T-helper 1 cell treated with Interleukin-12 subunit alpha and Interleukin-12 subunit beta and Interleukin-4 antibody, amounts not matched to agents 30 ng/mL and 1 ng/mL, for 36 hours (primary cell): ENCODE data around the gene COX4I2. TPM values are rescaled to one million over a fixed set of nuclear protein-coding genes. Genes with fewer than 3 reads are reported as not detected.
"Not testable (repeated sequence)": the region's sequence is repeated elsewhere in the genome, so short reads cannot be mapped to it uniquely, and the experiment has no call there.

Source experiments
- intact Hi-C: fragments of 100-400 bp; cut with micrococcal nuclease; formaldehyde crosslinking; loops from one replicate; pipeline ENCODE4 v1.15.1; 2024
- total RNA-seq: library from RNA; stranded (reverse); gene quantifications from 2 replicates; pipeline ENCODE4 v1.2.3, GENCODE V29; 2022

Gene COX4I2
- total RNA-seq, result not detected in 2 replicates

DNA sequence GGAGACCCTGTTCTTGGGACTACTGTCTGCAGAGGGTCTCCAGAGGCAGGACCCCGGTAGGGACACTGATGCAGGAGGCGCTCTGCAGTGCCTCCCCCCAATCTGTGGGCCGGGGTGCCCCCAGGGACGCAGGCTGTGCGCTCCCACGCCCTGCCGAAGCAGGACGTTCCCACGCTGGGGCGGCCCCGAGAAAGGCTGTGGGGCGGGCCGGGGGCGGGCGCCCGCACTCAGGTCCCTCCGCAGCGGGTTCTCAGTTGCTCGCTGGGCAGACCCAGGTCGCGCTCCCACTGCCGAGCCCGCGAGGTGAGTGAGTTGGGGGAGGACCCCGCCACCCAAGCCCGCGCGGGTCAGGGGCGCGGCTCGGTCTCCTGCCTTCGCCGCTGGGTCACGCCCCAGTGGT is at the start of gene COX4I2:
COX4I2 (plus strand) TSS at position 253 of the 400 bp plus-strand sequence. CDS start 1,106 bp downstream, outside the sequence.
- intact Hi-C loops, result no loop called here

DNA sequence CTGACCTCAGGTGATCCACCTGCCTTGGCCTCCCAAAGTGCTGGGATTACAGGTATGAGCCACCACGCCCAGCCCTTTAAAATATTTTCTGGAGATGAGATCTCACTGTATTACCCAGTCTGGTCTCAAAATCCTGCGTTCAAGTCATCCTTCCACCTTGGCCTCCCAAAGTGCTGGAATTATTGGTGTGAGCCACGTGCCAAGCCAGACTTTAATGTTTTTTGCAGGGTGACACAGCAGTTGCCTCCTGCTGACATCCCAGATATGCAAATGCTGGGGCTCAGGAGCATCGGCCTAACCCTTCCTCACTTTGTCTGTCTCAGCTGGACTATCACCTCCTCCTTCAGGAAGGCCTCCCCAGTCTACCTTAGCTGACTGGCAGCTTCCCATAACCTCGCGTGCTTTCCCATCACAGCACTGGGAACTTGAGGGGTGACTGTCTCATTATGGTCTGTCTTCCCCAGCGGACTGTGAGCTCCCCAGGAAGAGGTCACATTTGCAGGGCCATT is 46.9 kb upstream of the COX4I2 start:
- intact Hi-C loops, result no loop called here

DNA sequence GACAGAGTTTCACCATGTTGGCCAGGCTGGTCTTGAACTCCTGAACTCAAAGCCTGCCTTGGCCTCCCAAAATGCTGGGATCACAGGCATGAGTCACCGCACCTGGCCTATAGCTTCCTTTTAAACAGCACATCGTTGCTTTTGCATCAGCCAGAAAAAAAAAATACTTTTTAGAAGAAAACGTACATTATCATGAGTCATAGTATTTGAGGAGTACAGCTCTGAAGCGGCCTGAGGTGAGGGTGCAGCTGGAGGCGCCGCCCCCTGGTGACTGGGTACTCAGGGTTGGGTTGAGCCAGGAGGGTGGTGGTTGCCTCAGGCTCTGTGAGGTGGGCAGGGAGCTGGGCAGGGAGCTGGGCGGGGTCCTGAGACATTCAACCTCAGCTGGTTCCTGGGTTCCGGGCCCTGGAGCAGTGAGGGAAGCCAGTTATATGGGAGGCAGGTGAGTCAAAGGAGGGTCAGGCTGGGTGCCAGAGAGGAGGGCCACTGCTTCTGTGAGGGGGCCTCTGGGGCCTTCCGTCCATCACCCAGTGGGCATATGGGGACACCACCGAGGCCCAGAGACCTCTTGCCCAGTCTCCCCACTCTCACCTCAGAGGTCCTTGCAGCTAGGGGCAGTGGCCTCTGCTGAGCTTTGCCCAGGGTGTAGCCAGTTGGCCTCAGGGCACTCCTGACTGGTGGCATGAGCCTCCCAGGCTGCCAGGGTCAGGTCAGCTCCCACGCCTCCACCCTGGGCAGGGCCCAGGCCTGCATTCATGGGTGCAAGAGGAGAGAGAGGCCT is 44.3 kb upstream of the COX4I2 start:
- intact Hi-C loops, result no loop called here

DNA sequence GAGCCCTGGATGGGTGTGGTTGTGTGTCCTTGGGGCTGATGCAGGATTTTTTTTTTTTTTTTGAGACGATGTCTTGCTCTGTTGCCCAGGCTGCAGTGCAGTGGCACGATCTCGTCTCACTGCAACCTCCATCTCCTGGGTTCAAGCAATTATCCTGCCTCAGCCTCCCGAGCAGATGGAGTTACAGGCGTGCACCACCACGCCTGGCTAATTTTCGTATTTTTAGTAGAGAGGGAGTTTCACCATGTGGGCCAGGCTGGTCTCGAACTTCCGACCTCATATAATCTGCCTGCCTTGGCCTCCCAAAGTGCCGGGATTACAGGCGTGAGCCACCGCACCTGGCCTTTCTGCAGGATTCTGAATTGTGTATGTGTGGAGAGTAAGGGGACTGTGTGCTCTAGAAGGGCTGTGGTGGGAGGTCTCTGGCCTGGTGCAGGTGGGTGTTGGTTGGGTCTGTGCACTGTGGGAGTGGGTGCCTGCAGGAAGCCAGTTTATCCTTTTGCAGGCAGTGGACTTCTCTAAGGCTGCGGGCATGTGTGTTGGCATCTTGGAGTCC is 43.6 kb upstream of the COX4I2 start:
- intact Hi-C loops, result no loop called here

DNA sequence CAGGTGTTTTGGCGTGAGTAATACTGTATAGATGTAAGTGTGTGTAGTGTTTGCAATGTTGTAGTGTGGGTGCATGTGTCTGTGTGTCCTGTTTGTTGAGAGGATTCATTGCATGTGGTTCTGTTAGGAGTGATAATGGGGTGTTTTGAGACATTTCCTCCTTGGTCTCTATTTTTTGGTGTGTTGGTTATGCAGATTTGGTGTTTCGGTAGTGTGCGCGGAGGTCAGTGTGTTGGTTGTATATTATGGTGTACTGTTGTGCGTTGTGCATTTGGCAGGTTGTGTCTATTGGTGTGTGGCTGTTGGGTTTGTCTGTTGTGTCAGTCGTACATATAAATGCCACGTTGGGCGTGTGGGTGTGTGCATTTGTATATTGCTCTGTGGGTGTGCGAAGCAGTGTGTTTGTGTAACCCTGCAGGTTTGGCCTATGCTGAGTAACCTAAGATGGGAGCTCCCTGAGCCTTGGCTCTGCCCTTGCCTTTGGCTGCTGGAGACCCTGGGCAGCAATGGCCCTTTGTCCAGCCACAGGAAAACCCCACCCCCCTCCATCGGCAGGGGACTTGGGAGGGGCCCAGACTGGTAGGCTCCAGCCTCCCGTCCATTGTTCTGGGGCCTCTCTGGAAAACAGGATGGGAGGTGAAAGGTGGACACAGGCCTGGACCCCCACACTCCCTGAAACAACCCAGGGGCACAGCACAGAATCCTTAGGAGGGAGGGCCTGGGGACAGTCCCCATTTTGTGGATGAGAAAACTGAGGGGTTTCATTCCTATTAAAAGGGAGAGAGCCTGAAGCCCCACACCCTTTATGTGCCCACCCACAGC is 42.9 kb upstream of the COX4I2 start:
- intact Hi-C loops, result no loop called here

DNA sequence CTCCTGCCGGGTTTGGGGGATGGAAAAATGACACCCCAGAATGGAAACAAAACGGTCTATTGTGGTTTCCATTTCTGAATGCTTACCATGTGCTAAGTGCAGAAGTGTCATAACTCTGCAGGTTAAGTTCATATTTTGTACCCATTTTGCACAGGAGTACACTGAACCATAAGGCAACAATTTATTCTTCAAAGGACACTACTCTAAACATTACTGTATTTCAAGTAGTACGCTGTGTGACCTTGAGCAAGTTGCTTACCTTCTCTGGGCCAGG is 42.4 kb upstream of the COX4I2 start:
- intact Hi-C loops, result no loop called here

DNA sequence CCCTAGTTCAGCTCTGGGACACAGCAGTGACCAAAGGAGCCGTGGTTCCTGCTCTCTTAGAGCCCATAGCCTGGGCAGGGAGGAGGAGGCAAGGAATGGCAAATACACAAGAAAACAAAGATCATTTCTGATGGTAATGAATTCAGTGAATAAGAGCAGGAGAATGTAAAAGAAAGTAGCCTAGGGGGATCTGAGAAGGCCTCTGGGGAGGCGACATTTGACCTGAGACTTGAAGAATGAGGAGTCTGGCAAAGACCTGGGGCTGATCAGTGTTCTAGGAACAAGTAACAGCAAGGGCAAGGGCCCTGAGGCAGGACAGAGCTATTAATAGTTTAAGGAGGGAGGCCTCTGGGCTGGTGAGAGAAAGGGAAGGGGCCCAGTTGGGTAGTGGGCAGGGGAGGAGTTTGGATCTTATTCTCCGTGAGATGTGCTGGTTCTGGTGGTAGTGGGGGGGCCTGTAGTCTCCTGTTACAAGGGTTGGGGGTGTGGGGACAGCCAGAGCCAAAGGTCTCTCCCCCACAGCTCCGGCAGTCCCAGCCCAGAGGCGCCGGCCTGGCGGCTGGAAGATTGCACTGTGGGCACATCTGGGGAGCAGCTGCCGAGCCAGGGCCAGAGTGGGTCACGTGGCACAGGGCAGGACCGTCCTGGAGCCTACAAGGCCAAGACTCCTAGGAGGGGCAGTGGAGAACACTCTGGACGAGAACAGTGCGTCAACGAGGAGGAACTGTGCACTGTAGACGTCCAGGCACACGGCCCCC is 41.9 kb upstream of the COX4I2 start:
- intact Hi-C loops, result no loop called here

DNA sequence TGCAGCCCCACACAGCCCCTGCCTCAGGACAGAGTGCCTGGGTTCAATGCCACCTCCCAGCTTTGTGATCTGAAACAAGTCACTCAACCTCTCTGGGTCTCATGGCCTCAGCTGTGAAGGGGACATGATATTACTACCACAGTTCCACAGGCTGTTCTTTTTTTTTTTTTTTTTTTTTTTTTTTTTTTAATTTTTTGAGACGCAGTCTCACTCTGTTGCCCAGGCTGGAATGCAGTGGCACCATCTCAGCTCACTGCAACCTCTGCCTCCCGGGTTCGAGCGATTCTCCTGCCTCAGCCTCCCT is 41.3 kb upstream of the COX4I2 start:
- intact Hi-C loops, result not testable (repeated sequence)

DNA sequence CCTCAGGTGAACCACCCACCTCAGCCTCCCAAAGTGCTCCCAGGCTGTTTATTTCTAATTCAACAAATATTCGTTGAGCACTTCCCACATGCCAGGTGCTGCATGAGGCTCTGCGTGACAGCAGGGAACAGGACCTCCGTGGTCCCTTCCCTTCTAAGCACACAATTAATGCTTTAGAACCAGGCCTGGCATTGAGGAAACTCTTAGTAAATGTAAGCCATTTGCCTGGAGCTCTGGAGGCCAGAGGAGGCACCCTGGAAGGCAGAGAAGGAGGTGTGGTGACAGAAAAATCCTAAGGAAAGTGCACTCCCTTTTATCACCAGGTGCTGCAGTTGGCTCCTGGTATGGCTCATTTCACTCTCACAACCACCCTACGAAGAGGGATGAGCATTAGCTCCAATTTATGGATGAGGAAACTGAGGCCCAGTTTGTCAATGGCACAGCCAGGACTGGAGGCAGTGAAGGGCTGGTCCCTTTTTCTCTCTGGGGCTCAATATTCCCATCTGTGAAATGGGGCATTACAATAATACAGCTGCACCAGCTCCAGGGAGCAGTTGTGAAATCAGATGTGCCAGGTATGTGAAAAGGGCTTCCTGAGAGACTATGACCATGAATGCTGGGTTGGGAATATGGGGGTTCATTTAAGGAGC is 40.8 kb upstream of the COX4I2 start:
- intact Hi-C loops, result no loop called here

DNA sequence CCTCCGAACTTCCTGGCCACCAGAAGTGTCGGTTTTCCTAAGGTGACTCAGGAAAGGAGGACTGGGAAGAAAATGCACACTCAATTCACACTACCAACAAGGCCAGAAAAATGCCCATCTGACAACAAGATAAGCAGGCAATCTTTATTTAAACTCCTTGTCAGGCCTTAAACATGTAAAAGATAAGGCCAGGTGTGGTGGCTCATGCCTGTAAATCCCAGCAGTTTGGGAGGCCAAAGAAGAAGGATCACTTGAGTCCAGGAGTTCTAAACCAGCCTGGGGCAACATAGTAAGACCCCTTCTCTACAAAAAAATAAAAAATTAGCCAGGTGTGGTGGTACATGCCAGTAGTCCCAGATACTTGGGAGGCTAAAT is 40.2 kb upstream of the COX4I2 start:
- intact Hi-C loops, result no loop called here

DNA sequence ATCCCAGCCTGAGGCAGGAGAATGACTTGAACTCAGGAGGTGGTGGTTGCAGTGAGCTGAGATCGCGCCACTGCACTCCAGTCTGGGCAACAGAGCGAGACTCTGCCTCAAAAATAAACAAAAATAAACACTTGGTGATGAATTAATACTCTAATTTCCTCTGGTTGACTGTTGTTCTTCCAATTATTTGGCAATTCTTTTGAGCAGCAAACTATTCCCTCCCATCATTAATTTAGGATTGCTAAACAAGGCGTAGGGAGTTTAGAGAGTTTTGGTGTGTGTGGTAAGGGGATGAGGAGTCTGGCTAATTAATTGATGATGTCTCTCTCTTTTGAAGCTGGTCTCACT is 35.3 kb upstream of the COX4I2 start:
- intact Hi-C loops, result no loop called here

DNA sequence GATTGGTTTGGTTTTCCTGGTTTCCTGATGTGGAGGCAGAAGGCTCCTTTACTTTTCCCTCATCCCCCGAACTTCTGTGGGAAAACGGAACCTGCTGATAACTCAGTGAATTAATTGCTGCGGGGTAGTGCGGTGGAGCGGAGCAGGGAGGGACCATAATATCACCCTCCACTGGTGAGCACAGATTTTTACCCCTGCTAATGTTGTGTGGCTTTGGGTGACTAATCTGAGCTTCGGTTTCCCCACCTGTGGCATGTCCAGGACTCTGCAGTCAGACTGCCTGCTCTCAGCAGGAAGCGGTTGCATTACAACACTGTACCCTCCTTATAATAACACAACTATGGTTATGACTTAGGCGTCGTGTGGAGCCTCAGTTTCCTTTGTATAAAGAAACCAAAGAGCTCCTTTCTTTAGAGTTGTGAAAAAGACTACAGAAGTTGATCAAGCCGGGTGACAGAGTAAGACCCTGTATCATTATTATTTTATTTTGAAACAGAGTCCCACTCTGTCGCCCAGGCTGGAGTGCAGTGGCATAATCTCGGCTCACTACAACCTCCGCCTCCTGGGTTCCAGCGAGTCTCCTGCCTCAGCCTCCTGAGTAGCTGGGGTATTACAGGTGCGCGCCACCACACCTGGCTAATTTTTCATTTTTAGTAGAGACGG is 34.8 kb upstream of the COX4I2 start:
- intact Hi-C loops, result no loop called here

DNA sequence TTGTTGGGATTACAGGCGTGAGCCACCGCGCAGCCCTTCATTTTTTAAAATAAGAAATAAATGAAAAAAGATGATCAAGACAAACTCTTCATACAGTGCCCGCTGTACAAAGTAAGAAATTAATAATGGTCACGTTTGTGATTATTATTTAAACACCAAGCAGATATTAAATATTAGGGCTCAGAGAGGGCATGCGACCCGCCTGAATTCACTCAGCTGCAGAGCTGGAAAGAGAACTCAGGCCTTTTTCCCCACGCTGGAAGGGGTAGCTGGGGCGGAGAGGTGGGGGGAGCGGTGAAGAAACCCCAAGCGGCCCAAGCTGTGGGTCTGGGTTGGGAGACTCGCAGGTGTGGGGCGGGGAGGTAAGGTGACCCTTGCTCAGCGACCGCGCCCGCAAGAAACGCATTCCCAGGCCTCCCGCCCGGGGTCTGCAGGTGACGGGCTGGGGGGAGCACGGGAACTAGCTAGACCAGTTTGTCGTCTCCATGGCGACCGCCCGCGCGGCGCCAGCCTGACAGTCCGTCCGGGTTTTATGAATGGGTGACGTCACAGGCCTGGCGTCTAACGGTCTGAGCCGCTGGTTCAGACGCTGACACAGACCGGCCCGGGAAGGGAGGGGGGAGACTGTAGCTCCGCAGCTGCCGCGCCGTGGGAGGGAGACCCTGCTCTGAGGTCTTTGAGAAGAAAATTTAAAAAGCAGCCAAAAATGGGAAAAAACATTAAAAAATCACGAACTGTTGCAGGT is 33.7 kb upstream of the COX4I2 start:
- intact Hi-C loops, result loop anchor here (2.0 kb wide), 2 partner anchors 15 to 143 kb away; no protein-coding TSS in a partner anchor

DNA sequence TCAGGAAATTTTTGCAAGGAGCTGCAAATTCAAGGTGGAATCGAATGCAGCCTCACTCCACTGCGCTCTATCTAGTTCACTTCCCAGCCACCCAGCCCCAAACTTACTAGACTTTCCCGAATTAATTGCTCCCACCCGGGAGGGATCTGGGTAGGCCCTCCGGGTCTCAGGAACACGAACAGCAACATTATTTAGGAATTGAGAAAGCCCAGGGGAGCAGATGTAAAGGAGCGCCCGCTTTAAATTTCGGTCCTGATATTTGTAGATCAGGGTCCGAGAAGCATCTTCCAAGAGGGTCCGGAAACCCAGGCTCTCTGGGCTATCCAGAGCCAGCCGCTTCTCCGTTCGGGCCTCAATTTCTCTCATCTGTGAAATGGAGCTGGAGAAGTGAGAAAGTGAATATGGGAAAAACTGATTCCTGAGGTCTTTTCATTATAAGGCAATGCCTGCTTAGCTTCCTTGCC is 33.1 kb upstream of the COX4I2 start:
- intact Hi-C loops, result loop anchor here (1.0 to 2.0 kb wide), 6 partner anchors 9 to 144 kb away; partner anchors contain the start of gene HM13

DNA sequence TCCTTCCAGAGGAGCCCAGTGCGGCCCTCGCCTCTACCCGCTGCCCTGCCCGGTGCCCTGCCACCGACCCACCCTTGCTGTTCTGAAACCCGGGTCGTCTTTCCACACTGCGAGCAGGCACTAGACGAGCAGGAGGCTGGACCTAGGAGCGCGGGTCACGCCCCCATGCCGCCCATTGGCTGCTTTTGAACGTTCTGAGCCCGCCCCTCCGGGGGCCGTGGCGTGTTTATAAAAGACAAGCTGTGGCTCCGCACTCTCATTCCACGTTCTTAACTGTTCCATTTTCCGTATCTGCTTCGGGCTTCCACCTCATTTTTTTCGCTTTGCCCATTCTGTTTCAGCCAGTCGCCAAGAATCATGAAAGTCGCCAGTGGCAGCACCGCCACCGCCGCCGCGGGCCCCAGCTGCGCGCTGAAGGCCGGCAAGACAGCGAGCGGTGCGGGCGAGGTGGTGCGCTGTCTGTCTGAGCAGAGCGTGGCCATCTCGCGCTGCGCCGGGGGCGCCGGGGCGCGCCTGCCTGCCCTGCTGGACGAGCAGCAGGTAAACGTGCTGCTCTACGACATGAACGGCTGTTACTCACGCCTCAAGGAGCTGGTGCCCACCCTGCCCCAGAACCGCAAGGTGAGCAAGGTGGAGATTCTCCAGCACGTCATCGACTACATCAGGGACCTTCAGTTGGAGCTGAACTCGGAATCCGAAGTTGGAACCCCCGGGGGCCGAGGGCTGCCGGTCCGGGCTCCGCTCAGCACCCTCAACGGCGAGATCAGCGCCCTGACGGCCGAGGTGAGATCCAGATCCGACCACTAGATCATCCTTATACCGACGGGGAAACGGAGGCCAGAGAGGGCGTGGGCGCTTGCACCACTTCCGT is 32.4 kb upstream of the COX4I2 start, which contains the start of gene ID1:
ID1 (plus strand) TSS at position 259 of the 871 bp plus-strand sequence; CDS start at position 358, 99 bp downstream.
- intact Hi-C loops, result loop anchor here (1.0 to 2.0 kb wide), 6 partner anchors 8 to 144 kb away; partner anchors contain the start of gene HM13

DNA sequence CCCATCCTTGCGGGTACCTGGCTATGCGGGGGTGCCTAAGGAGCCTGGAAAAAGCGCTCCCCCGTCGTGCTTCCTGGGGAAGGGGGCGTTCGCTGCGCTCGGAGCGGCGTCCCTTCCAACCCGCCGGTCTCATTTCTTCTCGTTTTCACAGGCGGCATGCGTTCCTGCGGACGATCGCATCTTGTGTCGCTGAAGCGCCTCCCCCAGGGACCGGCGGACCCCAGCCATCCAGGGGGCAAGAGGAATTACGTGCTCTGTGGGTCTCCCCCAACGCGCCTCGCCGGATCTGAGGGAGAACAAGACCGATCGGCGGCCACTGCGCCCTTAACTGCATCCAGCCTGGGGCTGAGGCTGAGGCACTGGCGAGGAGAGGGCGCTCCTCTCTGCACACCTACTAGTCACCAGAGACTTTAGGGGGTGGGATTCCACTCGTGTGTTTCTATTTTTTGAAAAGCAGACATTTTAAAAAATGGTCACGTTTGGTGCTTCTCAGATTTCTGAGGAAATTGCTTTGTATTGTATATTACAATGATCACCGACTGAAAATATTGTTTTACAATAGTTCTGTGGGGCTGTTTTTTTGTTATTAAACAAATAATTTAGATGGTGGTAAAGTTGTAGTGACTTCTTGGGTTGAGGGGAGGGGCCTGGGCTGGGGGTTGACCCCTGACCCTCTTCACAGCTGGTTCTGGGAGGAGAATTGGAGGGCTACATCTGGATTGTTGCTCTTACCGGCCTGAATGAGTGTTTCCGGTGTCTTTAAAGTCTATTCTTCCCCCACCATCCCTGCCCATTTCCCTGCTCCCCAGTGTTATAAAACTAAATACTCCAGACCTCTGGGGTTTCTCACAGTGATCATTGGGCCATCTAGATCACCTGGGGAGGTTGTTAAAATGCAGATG is 31.6 kb upstream of the COX4I2 start:
- intact Hi-C loops, result loop anchor here (1.0 to 2.0 kb wide), 6 partner anchors 7 to 145 kb away; partner anchors contain the start of gene HM13

DNA sequence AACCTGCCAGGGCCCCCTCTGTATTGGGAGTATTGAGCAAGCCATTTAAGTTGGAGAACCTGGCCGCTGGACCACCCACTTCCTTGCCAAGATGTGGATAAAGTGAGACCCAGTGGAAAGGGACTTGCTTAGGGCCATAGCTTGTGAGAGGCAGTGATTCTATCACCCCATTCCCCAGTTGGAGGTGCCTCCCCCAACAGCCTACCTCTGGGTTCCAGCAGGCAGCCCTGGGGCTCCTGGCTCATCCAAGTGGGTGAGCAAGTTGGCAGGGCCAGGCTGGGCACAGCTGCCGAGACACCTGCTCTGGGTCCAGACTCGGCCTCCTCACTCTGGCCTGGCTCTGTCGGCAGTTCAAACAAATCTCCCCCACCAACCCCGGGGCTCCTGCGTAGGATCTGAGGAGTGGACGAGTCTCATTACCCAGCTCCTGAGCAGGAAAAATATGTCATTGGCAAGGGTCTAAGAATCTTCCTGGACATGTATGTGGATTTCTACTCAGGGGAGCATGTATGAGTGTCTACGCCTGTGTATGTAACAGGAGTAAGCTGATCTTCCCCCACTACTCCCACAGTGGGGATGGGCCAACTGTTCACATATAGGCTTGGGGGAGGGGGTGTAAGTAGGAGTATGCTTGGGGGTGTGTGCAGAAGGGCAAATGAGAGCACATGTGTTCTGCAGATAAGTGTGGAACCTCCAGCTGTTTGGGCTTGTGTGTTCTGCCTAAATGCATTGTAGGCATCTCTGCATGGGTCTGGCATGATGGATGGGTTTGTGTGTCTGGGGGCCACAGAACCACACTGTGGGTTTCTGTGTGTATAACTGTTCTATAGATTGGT is 30.7 kb upstream of the COX4I2 start:
- intact Hi-C loops, result no loop called here
